AG04449 (cell line): ENCODE results near the gene CFAP20DC.

Source experiments
- CTCF ChIA-PET: fragments of 350-600 bp; formaldehyde crosslinking; extraction: SDS; loops from one replicate; lab custom pipeline; 2021; ENCODE audit warnings: antibody characterized with exemption; lab: Yijun Ruan, JAX
- POLR2A ChIA-PET: fragments of 400-600, 350-600 bp; formaldehyde crosslinking; extraction: SDS; loops from one replicate; lab custom pipeline; 2020; ENCODE audit warnings: antibody characterized with exemption, inconsistent platforms; lab: Yijun Ruan, JAX
- DNase-seq: peaks from one replicate; pipeline ENCODE4 v3.0.0-alpha.2; 2010; ENCODE audit warnings: low read depth, low spot score
- H3K4me3 ChIP-seq: 2 replicates; pipeline ENCODE4 v1.5.1; 2011; ENCODE audit warnings: low read depth, mild to moderate bottlenecking, control low read depth, low read length
- CTCF ChIP-seq: IDR thresholded peaks from one replicate; pipeline ENCODE4 v1.5.1; 2011; ENCODE audit warnings: mild to moderate bottlenecking, moderate library complexity, low read length, control low read depth, inconsistent platforms; ENCODE audit not compliant: insufficient read depth; ENCODE audit errors: missing control alignments

The CFAP20DC gene

GRCh38 chr3:58794750-58795149, 255.1 kb downstream of the CFAP20DC start:
- ChIA-PET POLR2A (no interaction called here), CTCF (interaction anchor here (1.3 kb wide), 1 partner anchor 29 kb away, joined by 8 read pairs; no protein-coding TSS in a partner anchor)
- no peak for DNase-seq
- no peak overlapping the region for H3K4me3 ChIP-seq
- TF ChIP-seq CTCF = no peak

- DNase-seq = no peak
- ChIA-PET POLR2A (no interaction called here), CTCF (no interaction called here)
- no peak overlapping the region for H3K4me3 ChIP-seq
- no peak for TF ChIP-seq CTCF
Observed at GRCh38 chr3:58793938-58794337, 255.9 kb downstream of the CFAP20DC start.

- DNase-seq = peak; percentile 17
- TF ChIP-seq CTCF = no peak
- ChIA-PET POLR2A (no interaction called here), CTCF (no interaction called here)
- H3K4me3 ChIP-seq = no peak overlapping the region
Observed at GRCh38 chr3:58792921-58793451, 256.8 kb downstream of the CFAP20DC start.

GRCh38 chr3:58789385-58789784, 260.4 kb downstream of the CFAP20DC start:
- no peak for DNase-seq
- no peak for TF ChIP-seq CTCF
- POLR2A ChIA-PET = no interaction called here
- H3K4me3 ChIP-seq = no peak overlapping the region
- CTCF ChIA-PET = no interaction called here

GRCh38 chr3:58784888-58785287, 264.9 kb downstream of the CFAP20DC start:
- no peak for TF ChIP-seq CTCF
- ChIA-PET CTCF (no interaction called here), POLR2A (no interaction called here)
- no peak overlapping the region for H3K4me3 ChIP-seq
- no peak for DNase-seq

- no peak for TF ChIP-seq CTCF
- ChIA-PET POLR2A (no interaction called here), CTCF (no interaction called here)
- DNase-seq = no peak
- no peak overlapping the region for H3K4me3 ChIP-seq
Observed at GRCh38 chr3:58784425-58784824, 265.4 kb downstream of the CFAP20DC start.
